ENCODE results near the gene HSPA12B. TPM values are rescaled to one million over a fixed set of nuclear protein-coding genes. Genes with fewer than 3 reads are reported as not detected.

Gene HSPA12B
- total RNA-seq, 1 experiment from 2014 or later = 0.21 TPM

DNA sequence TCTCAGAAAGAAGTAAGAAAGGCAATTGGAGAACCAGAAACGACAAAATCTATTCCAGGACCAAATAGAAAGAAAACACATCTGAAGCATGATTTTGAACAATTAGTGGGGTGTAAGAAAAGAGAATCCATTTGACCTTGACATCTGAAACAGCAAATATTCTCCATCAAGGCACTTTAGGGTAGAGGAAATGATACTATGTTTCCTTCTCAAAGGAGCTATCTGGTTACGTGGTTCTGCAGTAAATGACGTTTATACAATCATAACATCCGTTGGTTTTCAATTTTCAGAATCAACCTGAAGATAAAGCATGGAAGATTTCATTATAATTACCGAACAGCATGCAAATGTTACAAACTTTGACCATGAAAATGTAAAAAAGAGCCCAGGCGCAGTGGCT lies 11.9 kb upstream of the HSPA12B start:
- in situ Hi-C loops (cut with HindIII; ENCODE audit: low pct_unique_long_range_greater_than_20kb, low sequenced_read_pairs) = no loop called here
- no peak for DNase-seq (ENCODE audit: low read depth, low spot score)

DNA sequence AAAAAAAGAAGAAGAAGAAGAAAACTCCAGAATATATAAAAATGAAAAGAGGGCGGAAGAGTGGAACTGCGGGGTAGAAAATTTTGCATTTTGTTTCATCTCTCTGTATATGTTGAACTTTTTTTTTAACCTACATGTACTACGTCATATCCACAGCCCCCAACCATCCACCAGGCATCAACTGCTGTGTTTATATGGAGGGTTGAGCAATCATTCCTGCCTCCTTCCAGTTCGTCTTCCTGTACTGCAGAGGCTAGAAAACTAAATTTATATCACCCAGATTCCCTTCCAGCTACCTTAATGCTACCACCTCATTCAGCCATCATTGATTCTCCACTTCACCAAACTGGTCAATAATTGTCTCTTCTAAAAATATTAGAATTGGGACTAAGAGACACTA lies 10.6 kb upstream of the HSPA12B start:
- in situ Hi-C loops (cut with HindIII; ENCODE audit: low pct_unique_long_range_greater_than_20kb, low sequenced_read_pairs) = no loop called here

DNA sequence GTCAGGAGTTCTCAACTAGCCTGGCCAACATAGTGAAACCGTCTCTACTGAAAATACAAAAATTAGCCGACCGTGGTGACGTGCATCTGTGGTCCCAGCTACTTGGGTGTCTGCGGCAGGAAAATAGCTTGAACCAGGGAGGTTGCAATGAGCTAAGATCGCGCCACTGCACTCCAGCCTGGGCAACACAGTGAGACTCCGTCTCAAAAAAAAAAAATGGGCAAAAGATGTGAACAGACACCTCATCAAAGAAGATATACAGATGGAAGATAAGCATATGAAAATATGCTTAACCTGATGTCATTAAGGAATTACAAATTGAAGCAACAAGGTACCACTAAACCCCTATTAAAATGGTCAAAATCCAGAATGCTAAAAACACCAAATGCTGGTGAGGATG lies 9.2 kb upstream of the HSPA12B start:
- in situ Hi-C loops (cut with HindIII; ENCODE audit: low pct_unique_long_range_greater_than_20kb, low sequenced_read_pairs) = no loop called here
- DNase-seq (ENCODE audit: low read depth, low spot score) = no peak

More for the DNA sequence above, 10.6 kb upstream of the HSPA12B start:
- no peak for DNase-seq (ENCODE audit: low read depth, low spot score)

DNA sequence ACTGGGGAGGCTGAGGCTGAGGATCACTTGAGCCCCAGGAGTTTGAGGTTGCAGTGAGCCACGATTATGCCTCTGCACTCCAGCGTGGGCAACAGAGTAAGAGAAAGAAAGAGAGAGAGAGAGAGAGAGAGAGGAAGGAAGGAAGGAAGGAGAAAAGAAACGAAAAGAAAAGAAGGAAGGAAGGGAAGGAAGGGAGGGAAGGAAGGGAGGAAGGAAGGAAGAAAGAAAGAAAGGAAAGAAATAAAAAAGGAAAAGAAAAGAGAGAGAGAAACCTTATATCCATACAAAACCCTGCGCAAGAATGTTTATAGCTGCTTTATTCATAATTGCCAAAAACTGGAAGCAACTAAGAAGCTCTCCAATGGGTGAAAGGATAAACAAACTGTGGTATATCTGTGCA lies 8.1 kb upstream of the HSPA12B start:
- in situ Hi-C loops (cut with HindIII; ENCODE audit: low pct_unique_long_range_greater_than_20kb, low sequenced_read_pairs) = no loop called here
- DNase-seq (ENCODE audit: low read depth, low spot score) = no peak

DNA sequence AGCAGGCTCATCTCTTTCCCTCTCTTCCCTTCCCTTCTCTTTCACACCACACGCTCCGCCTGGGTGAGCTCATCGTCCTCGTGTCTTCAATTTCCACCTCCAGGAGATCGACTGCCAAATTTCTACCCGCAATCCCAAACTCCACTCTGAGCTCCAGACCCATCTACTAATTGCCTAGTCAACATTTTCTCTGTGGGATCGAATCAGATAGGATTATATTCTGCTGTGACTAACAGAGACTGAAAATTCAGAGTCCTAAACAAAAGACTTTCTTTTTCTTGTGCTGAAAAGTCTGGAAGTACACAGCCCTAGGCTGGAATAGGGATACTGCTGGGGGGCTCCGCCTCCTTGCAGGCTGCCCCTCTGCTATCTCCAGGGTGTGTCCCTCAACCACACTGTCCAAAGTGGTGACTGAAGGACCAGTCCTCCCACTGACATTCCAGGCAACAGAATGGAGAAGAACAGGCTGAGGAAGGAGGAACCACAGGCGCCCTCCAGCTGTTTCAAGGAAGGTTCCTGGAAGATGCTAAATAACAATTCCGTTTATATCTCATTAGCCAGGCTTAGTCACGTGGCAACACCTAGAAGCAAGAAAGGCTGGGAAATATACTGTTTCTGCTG lies 5.0 kb upstream of the HSPA12B start:
- in situ Hi-C loops (cut with HindIII; ENCODE audit: low pct_unique_long_range_greater_than_20kb, low sequenced_read_pairs) = no loop called here
- peak; percentile 31 for DNase-seq (ENCODE audit: low read depth, low spot score)

DNA sequence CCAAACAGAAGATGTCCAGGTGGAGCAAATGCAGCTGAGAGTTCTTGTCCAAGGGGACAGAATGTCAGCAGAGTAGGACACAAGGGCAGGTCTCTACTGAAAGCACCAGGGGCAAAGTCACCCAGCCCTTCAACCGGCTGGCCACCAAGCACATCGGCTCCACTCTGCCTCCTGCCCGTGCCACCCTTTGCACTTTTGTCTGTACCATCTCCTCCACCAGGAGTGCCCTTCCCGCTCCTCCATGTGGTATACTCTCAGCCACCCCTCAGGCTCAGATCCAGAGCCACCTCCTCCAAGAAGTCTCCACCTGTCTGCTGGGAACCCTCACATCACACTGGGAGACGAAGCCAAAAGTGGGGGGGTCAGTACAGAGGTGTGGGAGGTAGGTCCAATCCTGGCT lies 4.1 kb upstream of the HSPA12B start:
- in situ Hi-C loops (cut with HindIII; ENCODE audit: low pct_unique_long_range_greater_than_20kb, low sequenced_read_pairs) = no loop called here

DNA sequence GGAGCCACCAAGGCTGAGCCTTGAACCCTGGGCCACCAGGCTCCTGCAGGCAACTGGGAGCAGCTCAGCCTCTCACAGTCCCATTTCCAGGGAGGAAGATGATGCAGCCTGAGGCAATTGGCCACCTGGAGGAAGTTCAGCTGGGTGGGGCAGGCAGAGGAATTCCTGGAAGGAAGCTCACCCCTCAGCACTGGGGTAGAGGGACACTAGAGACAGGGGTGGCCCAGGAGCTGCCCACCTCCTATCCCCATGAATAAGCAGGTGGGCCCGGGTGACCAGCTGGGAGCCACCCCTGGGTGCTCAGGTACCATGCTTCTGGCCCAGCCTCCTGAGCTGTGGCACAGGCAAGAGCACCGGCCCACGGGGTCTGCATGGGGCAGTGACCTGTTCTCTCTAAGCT lies 3.6 kb upstream of the HSPA12B start:
- in situ Hi-C loops (cut with HindIII; ENCODE audit: low pct_unique_long_range_greater_than_20kb, low sequenced_read_pairs) = no loop called here
- no peak for DNase-seq (ENCODE audit: low read depth, low spot score)

More for the DNA sequence above, 4.1 kb upstream of the HSPA12B start:
- no peak for DNase-seq (ENCODE audit: low read depth, low spot score)

DNA sequence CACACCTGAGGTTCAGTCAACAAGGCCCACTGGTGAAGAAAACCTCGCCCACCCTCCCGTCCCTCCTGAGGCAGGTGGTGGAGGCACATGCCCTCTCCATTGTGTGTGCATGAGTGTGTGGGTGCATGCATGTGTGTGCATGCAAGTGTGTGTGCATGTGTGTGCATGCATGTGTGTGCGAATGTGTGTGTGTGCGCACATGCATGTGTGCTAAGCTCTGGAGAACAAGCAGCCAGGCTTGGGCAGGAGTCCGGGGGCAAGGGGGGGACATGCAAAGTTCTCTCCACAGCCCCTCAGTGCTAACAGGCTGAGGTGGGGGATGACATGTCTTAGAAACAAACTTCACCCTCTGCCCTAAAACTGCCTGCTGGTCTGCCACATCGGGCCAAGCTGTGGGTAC lies 3.1 kb upstream of the HSPA12B start:
- in situ Hi-C loops (cut with HindIII; ENCODE audit: low pct_unique_long_range_greater_than_20kb, low sequenced_read_pairs) = no loop called here
- DNase-seq (ENCODE audit: low read depth, low spot score) = no peak

DNA sequence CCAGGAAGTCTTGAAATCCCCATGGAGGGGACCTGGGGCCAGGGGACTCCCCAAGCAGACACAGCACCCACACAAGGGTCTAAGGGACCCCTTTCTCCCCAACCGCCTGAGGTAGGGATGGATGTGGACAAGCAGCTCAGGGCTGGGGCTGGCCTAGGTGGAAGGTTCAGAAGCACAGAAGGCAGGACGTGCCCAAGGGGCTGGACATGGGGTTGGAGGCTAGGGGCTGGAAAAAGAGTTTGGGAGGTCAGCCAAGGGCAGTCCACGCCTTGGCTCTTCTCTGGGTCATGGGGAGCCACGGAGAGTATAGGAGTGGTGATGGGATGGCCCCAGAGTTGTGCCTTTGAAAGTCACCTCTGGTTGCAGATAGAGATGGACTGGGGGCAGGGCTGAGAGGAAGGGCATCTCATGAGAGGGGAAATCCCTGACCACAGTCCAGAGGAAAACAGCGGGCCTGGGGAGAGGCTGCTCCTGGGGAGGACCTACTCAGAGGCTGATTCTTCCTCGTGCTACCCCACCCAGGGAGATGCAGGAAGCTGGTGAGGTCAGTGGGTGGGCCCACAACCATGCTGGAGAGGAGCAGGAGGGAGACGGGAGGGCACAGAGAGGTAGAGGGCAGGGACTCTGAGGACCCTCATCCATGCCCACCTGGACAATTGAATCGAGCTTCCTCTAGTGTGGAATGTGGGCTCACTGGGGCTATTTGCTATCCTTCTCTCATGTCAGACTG lies 2.5 kb upstream of the HSPA12B start:
- in situ Hi-C loops (cut with HindIII; ENCODE audit: low pct_unique_long_range_greater_than_20kb, low sequenced_read_pairs) = no loop called here
- no peak for DNase-seq (ENCODE audit: low read depth, low spot score)

DNA sequence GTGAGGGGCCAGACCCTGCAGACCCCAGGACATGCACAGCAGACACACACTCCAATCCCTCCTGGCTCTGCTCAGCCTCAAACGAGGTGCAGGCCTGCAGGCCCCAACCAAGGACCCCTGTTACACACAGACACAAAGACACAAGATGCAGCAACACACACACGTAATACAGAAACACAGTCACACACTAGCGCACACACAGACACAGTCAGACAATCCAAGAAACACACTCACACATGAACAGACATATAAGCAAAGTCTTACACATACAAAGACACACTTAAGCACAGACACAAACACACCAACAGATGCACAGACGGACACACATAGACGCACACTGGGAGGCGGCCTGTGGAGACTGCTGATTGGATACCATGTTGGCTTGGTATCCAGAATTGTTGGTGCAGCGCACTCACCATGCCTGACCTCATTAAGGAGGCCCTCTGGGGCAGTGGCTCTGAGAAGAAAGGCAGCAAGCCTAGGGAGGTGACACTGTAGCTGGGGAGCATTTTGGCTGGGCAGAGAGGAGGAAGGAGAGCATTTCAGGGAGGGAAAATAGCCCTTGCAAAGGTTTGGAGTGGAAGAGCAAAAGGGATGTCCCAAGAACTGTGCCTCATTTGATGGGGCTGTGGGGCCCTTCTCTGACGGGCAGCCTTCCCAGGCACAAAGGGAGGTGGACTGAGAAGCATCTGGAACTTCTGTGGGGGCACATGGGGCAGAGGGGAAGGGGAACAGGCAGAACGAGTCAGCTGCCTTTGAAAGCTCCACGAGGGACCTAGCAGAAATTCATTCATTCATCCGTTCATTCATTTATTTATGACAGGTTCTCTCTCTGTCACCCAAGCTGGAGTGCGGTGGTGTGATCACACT lies 1.4 kb upstream of the HSPA12B start:
- no peak for DNase-seq (ENCODE audit: low read depth, low spot score)
- in situ Hi-C loops (cut with HindIII; ENCODE audit: low pct_unique_long_range_greater_than_20kb, low sequenced_read_pairs) = no loop called here

DNA sequence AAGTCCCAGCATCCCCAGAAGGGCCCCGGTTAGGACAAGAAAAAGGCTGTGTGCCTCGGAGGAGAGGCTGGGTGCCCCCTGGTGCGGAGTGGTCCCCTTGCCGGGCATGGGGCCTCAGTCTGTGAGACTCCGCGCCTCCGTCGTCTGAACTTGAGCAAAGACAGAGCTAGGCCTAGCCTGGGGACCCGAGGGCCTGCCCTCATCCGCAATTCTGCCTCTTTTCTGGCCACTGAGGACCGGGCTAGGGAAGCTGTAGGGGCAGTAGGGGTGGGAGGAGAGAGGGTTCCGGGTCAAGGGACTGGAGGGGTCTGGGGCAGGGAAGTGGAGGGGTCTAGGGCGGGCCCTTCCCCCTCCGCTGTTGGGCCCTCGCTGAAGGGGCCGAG lies 550 bp upstream of the HSPA12B start:
- no peak for DNase-seq (ENCODE audit: low read depth, low spot score)
- in situ Hi-C loops (cut with HindIII; ENCODE audit: low pct_unique_long_range_greater_than_20kb, low sequenced_read_pairs) = no loop called here

DNA sequence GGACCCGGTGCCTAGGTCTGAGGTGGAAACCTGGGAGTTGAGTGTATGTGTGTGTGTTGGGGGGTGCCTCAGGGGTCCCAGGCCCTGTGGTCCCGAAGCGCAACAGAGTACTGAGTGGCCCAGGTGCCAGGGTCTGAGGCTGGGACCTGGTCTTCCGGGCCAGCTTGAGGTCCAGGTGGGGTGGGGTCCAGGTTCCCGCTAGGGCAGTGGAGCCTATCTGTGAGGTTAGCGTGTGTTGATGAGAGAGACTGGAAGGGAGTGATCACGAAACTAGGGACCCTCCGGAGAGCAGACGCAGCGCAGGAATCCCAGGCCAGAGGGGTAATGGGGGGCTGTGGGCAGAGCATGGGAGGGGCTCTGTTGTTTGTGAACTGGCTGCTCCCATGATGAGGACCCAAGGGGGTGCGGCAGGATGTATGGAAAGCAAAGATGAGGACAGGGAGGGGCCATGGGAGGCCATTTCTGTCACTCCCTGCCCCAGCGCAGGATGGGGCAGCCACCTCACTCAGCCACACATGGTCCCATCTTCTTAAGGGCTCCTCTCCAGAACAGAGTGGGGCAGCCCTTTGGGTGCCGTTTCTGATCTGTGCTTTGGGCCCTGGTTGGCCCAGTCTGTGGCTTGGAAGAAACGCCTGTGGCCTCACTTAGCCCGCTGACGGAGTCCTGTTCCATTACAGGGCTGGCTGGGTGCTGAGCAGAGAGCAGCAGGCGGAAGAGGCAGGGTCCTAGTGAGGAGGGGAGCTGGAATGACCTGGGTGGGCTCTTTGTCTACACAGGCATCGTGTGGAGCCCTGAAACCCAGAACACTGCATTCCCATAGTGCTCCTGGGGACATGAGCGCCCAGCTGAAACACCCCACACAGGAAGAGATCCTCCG lies 872 bp downstream of the HSPA12B start:
- DNase-seq (ENCODE audit: low read depth, low spot score) = no peak
- in situ Hi-C loops (cut with HindIII; ENCODE audit: low pct_unique_long_range_greater_than_20kb, low sequenced_read_pairs) = no loop called here

DNA sequence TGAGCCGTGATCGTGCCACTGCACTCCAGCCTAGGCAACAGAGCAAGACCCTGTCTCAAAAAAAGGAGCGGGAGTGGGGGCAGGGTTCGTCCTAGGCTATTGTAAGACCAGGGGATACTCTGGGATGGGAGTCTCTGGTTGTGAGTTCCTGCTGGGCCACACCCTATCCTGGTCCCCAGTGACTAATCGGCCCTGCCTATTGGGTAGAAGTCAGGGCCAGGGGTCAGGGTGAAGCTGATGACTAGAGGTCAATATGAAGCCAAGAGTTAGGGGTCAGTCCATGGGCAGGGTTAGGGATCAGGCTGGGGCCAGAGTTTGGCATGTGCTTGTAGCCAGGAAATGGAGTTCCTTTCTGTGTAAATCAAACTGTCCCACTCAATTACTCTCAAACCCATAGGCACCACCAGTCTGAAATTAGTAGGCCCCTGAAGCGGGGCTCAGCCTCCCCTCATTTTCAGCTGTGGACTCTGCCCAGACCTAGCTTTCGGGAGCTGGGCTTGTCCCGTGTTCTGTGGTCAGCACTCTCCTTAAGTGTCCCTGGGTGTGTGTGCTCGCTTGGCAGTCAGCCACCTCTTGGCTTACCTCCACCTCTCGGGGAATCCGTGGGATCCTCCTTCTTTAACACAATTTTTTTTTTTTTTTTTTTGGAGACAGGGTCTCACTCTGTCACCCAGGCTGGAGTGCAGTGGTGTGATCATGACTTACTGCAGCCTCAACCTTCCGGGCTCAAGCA lies 1.8 kb downstream of the HSPA12B start:
- no peak for DNase-seq (ENCODE audit: low read depth, low spot score)
- in situ Hi-C loops (cut with HindIII; ENCODE audit: low pct_unique_long_range_greater_than_20kb, low sequenced_read_pairs) = no loop called here

DNA sequence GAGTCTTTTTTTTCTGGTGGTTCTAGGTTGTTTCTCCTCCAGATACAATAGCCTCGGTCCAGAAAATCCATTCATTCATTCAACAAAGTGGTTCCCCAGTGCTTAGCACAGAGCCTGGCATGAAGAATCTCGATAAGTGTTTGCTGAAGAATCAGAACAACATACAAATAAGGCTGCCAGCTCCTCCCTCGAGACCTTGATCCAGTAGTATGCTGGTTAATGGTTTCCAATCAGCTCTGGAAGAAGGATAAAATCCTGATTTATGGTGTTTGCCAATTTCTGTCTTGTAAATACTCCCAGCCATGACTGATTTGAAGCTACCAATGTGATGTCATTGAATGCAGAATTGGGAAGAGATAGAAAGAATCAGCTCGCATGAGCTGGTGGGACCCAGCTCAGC lies 3.3 kb downstream of the HSPA12B start:
- in situ Hi-C loops (cut with HindIII; ENCODE audit: low pct_unique_long_range_greater_than_20kb, low sequenced_read_pairs) = no loop called here
- no peak for DNase-seq (ENCODE audit: low read depth, low spot score)

DNA sequence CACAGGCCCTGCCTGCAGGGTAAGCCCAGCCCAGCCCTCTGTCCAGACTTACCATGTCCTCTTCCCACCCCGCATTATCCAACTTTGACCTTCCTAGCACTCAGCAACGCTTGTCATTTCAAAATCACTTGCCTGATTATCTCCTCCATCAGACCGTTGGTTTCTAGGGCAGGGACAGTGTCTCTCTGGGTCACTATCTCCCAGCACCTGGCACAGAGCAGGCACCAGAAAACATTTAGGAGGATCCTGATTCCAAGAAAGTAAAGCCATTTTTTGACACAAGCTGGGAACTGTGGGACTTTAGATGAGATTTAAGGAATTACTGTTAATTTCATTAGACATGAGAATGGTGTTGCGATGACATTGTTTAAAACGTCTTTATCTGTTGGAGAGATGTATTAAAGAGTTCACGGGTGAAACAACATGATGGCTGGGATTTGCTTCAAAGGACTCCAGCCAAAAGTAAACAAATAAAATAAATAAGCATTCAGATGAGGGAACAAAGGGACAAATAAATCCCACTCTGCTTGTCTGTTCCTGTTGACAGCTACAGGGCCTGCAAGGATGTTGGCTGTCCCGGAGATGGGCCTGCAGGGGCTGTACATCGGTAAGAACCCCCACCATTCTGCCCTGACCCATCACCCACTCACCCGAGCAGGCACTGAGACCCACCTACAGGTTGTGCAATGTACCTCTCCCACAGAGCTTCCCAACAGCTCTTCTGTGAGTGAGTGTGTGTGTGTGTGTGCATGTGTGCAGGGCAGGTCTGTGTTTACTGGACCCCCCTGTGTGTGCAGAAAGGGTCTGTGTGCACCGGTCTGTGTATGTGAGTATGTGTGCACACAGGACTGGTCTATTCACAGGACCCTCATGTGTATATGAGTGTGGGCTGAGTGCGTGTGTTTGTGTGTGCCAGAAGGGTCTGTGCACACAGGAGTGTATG lies 5.9 kb downstream of the HSPA12B start:
- in situ Hi-C loops (cut with HindIII; ENCODE audit: low pct_unique_long_range_greater_than_20kb, low sequenced_read_pairs) = no loop called here

More for the DNA sequence above, 5.9 kb downstream of the HSPA12B start:
- DNase-seq (ENCODE audit: low read depth, low spot score) = no peak

Data from SK-MEL-5 (cell line).